GM23248 (cell line): ENCODE data around the gene AKNA. TPM values are rescaled to one million over a fixed set of nuclear protein-coding genes. Genes with fewer than 3 reads are reported as not detected.

Experiments
- DNase-seq: peaks from one replicate; pipeline ENCODE4 v3.0.0-alpha.2; 2015
- H2AFZ ChIP-seq: fragments of 200-600 bp; sonication (generic); 2 replicates; pipeline ENCODE4 v1.6.1; 2016; ENCODE audit warnings: antibody characterized with exemption
- H3F3A ChIP-seq: fragments of 200-600 bp; sonication (generic); 2 replicates; pipeline ENCODE4 v1.6.1; 2016; ENCODE audit warnings: mild to moderate bottlenecking, antibody characterized with exemption, mixed run types; ENCODE audit not compliant: insufficient read depth
- H3K27ac ChIP-seq: fragments of 200-600 bp; sonication (generic); 2 replicates; pipeline ENCODE4 v1.5.1; 2016; ENCODE audit warnings: mild to moderate bottlenecking
- H3K27me3 ChIP-seq: fragments of 200-600 bp; sonication (generic); replicated peaks from 2 replicates; pipeline ENCODE4 v1.6.1; 2016; ENCODE audit warnings: mild to moderate bottlenecking; ENCODE audit not compliant: insufficient read depth
- H3K36me3 ChIP-seq: fragments of 200-600 bp; sonication (generic); 2 replicates; pipeline ENCODE4 v1.6.1; 2016; ENCODE audit warnings: low read depth, mild to moderate bottlenecking
- H3K4me1 ChIP-seq: fragments of 200-600 bp; sonication (generic); 2 replicates; pipeline ENCODE4 v1.6.1; 2016; ENCODE audit warnings: mild to moderate bottlenecking; ENCODE audit not compliant: insufficient read depth
- H3K4me2 ChIP-seq: fragments of 200-600 bp; sonication (generic); one replicate; pipeline ENCODE4 v1.6.1; 2016; ENCODE audit warnings: mild to moderate bottlenecking; ENCODE audit not compliant: unreplicated experiment
- H3K4me3 ChIP-seq: fragments of 200-600 bp; sonication (generic); 2 replicates; pipeline ENCODE4 v1.5.1; 2016; ENCODE audit warnings: mild to moderate bottlenecking
- H3K79me2 ChIP-seq: fragments of 200-600 bp; sonication (generic); 2 replicates; pipeline ENCODE4 v1.6.1; 2016; ENCODE audit warnings: mild to moderate bottlenecking; ENCODE audit not compliant: insufficient read depth
- H3K9ac ChIP-seq: fragments of 200-600 bp; sonication (generic); 2 replicates; pipeline ENCODE4 v1.6.1; 2016; ENCODE audit warnings: mild to moderate bottlenecking
- H3K9me2 ChIP-seq: fragments of 200-600 bp; sonication (generic); 2 replicates; pipeline ENCODE4 v1.6.1; 2016; ENCODE audit warnings: mixed run types, mild to moderate bottlenecking, moderate library complexity; ENCODE audit not compliant: insufficient read depth
- H3K9me3 ChIP-seq: fragments of 200-600 bp; sonication (generic); one replicate; pipeline ENCODE4 v1.6.1; 2017; ENCODE audit warnings: low read depth
- H4K20me1 ChIP-seq: fragments of 200-600 bp; sonication (generic); 2 replicates; pipeline ENCODE4 v1.6.0; 2016; ENCODE audit not compliant: insufficient read depth
- EZH2 ChIP-seq: fragments of 200-600 bp; sonication (generic); IDR thresholded peaks from 2 replicates; pipeline ENCODE4 v1.6.1; 2018; ENCODE audit warnings: antibody characterized with exemption, mild to moderate bottlenecking; ENCODE audit not compliant: insufficient read depth, poor library complexity, severe bottlenecking
- EZH2phosphoT487 ChIP-seq: fragments of 200-600 bp; sonication (generic); IDR thresholded peaks from 2 replicates; pipeline ENCODE4 v1.6.1; 2018; ENCODE audit warnings: antibody characterized with exemption, moderate library complexity, mild to moderate bottlenecking, low read depth; ENCODE audit not compliant: insufficient read depth
- WGBS, 2 experiments: methylation state at CpG; one replicate each; pipeline ENCODE4 v1.1.6; 2015 to 2017; ENCODE audit warnings: low lambda C conversion rate in 2 of 2, low coverage in 1 of 2; ENCODE audit errors: missing lambda C conversion rate in 2 of 2; 5-methylcytosine and 5-hydroxymethylcytosine counted together
- in situ Hi-C: fragments of 300-500 bp; cut with MboI; formaldehyde crosslinking; loops from 2 replicates; pipeline ENCODE4 v1.15.0; 2020
- polyA plus RNA-seq: library from polyadenylated mRNA; unstranded; fragments of >200 nt; fragmentation: Nextera tagmentation; extraction: Ambion mirVana; gene quantifications from 2 replicates; pipeline ENCODE4 v1.2.1, GENCODE V29; 2016
- total RNA-seq: library from RNA; depleted of rRNA; stranded (reverse); fragments of >200 nt; shearing (Covaris generic); gene quantifications from 2 replicates; pipeline ENCODE4 v1.2.3, GENCODE V29; 2014

The AKNA gene
- total and polyA plus RNA-seq, 2 experiments from 2014 or later: 1.8 to 6.6 TPM

- no peak overlapping the region for H3K4me3 ChIP-seq
- no peaks in the 10 kb centered on the region for H3K9me2 ChIP-seq
- in situ Hi-C loops: no loop called here
- no peak overlapping the region for H3K27ac ChIP-seq
- no peaks in the 10 kb centered on the region for H3K27me3 ChIP-seq
- no peaks in the 10 kb centered on the region for H3K79me2 ChIP-seq
- H3K9ac ChIP-seq: no peak overlapping the region
- H2AFZ ChIP-seq: no peak overlapping the region
- DNase-seq: no peak
- H3F3A ChIP-seq: no peaks in the 10 kb centered on the region
- no peak overlapping the region for H3K4me2 ChIP-seq
- no peaks in the 10 kb centered on the region for H4K20me1 ChIP-seq
- TF ChIP-seq EZH2: no peak
- TF ChIP-seq EZH2phosphoT487: no peak
- 78 to 83% methylated on average over 8 of the region's 8 CpGs for WGBS, 2 experiments
- H3K36me3 ChIP-seq: no peaks in the 10 kb centered on the region
- 0 out of 2 replicates have a peak, but pooled peaks cover under 1% of the 10 kb centered on the region for H3K4me1 ChIP-seq
- no peaks in the 10 kb centered on the region for H3K9me3 ChIP-seq
Measured at GRCh38 chr9:114312513-114312875, 75.3 kb downstream of the AKNA start.

GRCh38 chr9:114311571-114312512 is 75.9 kb downstream of the AKNA start:
- H3K4me3 ChIP-seq: no peak overlapping the region
- in situ Hi-C loops: no loop called here
- H3K79me2 ChIP-seq: no peaks in the 10 kb centered on the region
- WGBS, 2 experiments: 96 to 97% methylated on average over 28 of the region's 28 CpGs
- H3K27ac ChIP-seq: no peak overlapping the region
- no peak for TF ChIP-seq EZH2
- TF ChIP-seq EZH2phosphoT487: no peak
- H3K9me3 ChIP-seq: no peaks in the 10 kb centered on the region
- no peak overlapping the region for H3K9ac ChIP-seq
- H3K27me3 ChIP-seq: no peaks in the 10 kb centered on the region
- no peaks in the 10 kb centered on the region for H4K20me1 ChIP-seq
- no peaks in the 10 kb centered on the region for H3K9me2 ChIP-seq
- H3K36me3 ChIP-seq: no peaks in the 10 kb centered on the region
- no peaks in the 10 kb centered on the region for H3K4me1 ChIP-seq
- H2AFZ ChIP-seq: no peak overlapping the region
- H3K4me2 ChIP-seq: no peak overlapping the region
- H3F3A ChIP-seq: no peaks in the 10 kb centered on the region
- DNase-seq: no peak

- Histone ChIP-seq H3K27ac (no peak overlapping the region), H4K20me1 (no peaks in the 10 kb centered on the region), H2AFZ (no peak overlapping the region), H3K4me3 (no peak overlapping the region), H3K4me2 (no peak overlapping the region), H3K9me2 (no peaks in the 10 kb centered on the region), H3K36me3 (no peaks in the 10 kb centered on the region), H3K79me2 (no peaks in the 10 kb centered on the region), H3K9me3 (no peaks in the 10 kb centered on the region), H3K9ac (no peak overlapping the region), H3F3A (no peaks in the 10 kb centered on the region), H3K27me3 (no peaks in the 10 kb centered on the region), H3K4me1 (no peaks in the 10 kb centered on the region)
- 89 to 91% methylated on average over 22 of the region's 22 CpGs for WGBS, 2 experiments
- no peak for TF ChIP-seq EZH2phosphoT487
- no peak for TF ChIP-seq EZH2
- in situ Hi-C loops: no loop called here
- DNase-seq: no peak
Measured at GRCh38 chr9:114310471-114311450, 77.0 kb downstream of the AKNA start.

- Histone ChIP-seq H3K79me2 (no peaks in the 10 kb centered on the region), H3F3A (no peaks in the 10 kb centered on the region), H3K9me2 (no peaks in the 10 kb centered on the region), H3K27me3 (no peaks in the 10 kb centered on the region), H3K4me3 (no peak overlapping the region), H2AFZ (no peak overlapping the region), H3K4me2 (no peak overlapping the region), H3K9ac (no peak overlapping the region), H3K9me3 (no peaks in the 10 kb centered on the region), H4K20me1 (no peaks in the 10 kb centered on the region), H3K4me1 (no peaks in the 10 kb centered on the region), H3K27ac (no peak overlapping the region), H3K36me3 (no peaks in the 10 kb centered on the region)
- WGBS, 2 experiments: 88 to 90% methylated on average over 13 of the region's 13 CpGs
- TF ChIP-seq EZH2phosphoT487 (no peak), EZH2 (no peak)
- no peak for DNase-seq
- in situ Hi-C loops: no loop called here
Measured at GRCh38 chr9:114309096-114309495, 78.7 kb downstream of the AKNA start.
